ENCODE measurements around the gene DYRK2.

Gene DYRK2

DNA sequence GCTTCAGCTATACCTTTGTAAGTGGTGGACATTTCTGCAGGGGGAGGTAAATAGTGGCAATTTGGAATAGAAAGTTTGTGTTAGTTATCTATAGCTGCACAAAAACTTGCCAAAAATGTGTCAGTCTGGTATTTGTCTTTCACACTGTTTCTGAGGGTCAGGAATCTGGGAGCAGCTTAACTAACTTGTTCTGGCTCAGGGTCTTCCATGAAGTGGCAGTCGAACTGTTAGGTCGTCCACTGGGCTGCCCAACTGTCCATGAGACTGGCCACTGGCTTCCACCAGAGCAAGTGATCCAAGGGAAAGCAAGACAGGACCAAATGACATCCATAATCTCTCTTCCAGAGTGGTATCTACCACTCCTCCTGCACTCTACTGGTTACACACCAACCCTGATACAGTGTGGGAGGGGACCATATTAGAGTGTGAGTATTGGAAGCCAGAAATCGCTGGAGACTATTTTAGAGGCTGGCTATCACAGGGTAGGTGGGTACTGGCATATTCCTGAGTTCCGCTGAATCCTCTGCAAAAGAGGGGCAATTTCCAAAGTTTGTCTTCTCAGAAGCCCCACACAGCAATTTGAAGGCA, 60.9 kb downstream of the DYRK2 start:
- no peak for DNase-seq

DNA sequence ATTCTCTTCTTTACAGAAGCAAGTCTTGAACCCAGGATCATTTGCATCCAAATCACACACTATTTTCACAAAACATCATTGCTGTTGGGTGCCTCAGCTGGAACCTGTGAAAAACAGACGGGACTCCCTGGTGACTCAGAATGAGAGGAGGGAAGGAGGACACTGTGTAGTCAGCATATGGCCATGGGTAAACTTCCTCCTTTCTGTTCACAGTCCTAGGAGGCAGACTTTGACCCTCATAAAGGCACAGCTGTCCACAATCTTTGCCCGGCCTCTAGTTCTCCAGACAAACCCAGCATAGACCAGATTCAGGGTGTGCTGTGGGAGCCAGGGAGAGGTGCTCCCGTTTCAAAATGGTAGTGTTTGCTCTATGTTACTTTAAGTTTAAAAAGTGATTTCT, 62.0 kb downstream of the DYRK2 start:
- DNase-seq: no peak

DNA sequence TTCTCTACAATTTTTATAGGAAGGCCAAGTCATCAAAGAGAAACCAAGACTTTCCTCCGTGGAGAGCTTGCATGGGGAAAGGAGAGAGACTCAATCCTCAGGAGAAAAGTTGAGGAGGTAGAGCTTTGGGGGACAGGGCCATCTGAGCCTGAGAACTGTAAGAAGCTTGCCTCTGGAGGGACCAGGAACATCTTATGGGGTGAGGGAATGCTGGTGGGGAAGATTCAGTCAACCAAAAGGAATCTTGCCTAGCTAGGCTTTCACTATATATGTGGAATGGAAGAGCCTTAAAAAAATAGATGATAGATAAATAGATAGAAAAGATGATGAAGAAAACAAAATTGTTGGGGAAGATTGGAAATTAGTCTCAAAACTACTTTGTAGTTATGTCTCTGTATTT, 63.5 kb downstream of the DYRK2 start:
- no peak for DNase-seq

DNA sequence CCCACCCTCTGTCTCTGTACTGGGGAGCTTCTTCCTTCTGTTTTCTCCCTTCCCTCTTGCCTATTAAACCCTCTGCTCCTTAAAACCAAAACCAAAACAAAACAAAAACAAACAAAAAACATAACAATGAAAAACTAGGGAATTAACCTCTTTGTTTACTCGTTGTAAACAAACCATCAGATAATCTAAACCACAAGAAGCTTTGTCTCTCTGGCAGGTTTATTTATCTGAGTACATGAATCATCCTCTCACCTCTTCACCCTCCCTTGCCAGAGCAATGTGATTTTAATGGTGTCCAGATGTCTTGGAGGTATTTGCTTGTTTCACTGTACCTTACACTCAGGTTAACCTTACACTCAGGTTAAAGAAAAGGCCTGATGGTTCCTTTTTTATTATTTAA, 66.1 kb downstream of the DYRK2 start:
- no peak for DNase-seq

Measured in amniotic stem cell (primary cell).